NCI-H1694 (cell line): ENCODE data around the gene SLC2A1.

ENCODE experiments used
- DNase-seq: peaks from one replicate; lab custom pipeline; 2025; lab: John Stamatoyannopoulos, UW

SLC2A1 gene

GRCh38 chr1:42979896-42980800 is 21.5 kb upstream of the SLC2A1 start:
- no peak for DNase-seq

- DNase-seq = no peak
These were observed 20.4 kb upstream of the SLC2A1 start for GRCh38 chr1:42979036-42979430.

GRCh38 chr1:42978317-42979035 is 19.8 kb upstream of the SLC2A1 start:
- DNase-seq = no peak

- DNase-seq = no peak
These were observed 19.0 kb upstream of the SLC2A1 start for GRCh38 chr1:42977653-42978052.

GRCh38 chr1:42975561-42976225 is 17.0 kb upstream of the SLC2A1 start:
- DNase-seq = no peak

- no peak for DNase-seq
These were observed 16.2 kb upstream of the SLC2A1 start for GRCh38 chr1:42974767-42975437.

- DNase-seq = no peak
These were observed 15.1 kb upstream of the SLC2A1 start for GRCh38 chr1:42973799-42974198.

GRCh38 chr1:42973286-42973685 is 14.6 kb upstream of the SLC2A1 start:
- no peak for DNase-seq

- DNase-seq = no peak
These were observed 13.2 kb upstream of the SLC2A1 start for GRCh38 chr1:42971841-42972291.

- DNase-seq = no peak
These were observed 11.5 kb upstream of the SLC2A1 start for GRCh38 chr1:42970143-42970542.

GRCh38 chr1:42968654-42969053 is 10.0 kb upstream of the SLC2A1 start:
- no peak for DNase-seq

GRCh38 chr1:42966688-42967612 is 8.3 kb upstream of the SLC2A1 start:
- peak; percentile 5 for DNase-seq

- no peak for DNase-seq
These were observed 6.7 kb upstream of the SLC2A1 start for GRCh38 chr1:42965378-42965777.

- no peak for DNase-seq
These were observed 5.6 kb upstream of the SLC2A1 start for GRCh38 chr1:42964044-42964812.

- no peak for DNase-seq
These were observed 4.8 kb upstream of the SLC2A1 start for GRCh38 chr1:42963378-42964043.

- no peak for DNase-seq
These were observed 4.1 kb upstream of the SLC2A1 start for GRCh38 chr1:42962641-42963377.

- no peak for DNase-seq
These were observed 2.8 kb upstream of the SLC2A1 start for GRCh38 chr1:42961312-42962091.
